C4-2B (cell line): ENCODE data around the gene TNS3.

Experiments
- ZFX ChIP-seq: fragments of 450-650 bp; IDR thresholded peaks from 2 replicates; pipeline ENCODE4 v1.6.1; 2017
- TF ChIP-seq, protein P1 (sequence below): fragments of 450-650 bp; conservative IDR thresholded peaks from 2 replicates; pipeline ENCODE4 v1.5.1; 2017; ENCODE audit warnings: mild to moderate bottlenecking

DNA sequence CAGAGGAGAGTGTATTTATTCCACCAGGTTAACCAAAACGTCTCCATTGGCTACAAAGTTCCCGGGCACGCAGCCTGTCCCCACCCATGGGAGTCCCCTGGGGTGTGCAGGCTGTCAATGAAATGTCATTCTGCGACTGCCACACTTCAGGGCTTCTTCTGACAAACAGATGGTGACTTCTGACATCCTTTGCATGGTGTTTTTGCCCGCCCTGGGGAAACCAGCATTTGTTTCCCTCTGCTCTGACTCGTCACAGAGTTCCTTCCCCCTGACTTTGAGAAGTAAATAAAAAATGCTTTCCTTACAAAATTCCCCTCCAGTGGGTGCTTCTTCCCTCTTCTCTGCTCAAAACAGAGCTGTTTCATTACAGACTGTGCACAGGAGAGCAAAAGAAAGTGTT lies 38.2 kb downstream of the TNS3 start:
- TF ChIP-seq, protein P1, sequence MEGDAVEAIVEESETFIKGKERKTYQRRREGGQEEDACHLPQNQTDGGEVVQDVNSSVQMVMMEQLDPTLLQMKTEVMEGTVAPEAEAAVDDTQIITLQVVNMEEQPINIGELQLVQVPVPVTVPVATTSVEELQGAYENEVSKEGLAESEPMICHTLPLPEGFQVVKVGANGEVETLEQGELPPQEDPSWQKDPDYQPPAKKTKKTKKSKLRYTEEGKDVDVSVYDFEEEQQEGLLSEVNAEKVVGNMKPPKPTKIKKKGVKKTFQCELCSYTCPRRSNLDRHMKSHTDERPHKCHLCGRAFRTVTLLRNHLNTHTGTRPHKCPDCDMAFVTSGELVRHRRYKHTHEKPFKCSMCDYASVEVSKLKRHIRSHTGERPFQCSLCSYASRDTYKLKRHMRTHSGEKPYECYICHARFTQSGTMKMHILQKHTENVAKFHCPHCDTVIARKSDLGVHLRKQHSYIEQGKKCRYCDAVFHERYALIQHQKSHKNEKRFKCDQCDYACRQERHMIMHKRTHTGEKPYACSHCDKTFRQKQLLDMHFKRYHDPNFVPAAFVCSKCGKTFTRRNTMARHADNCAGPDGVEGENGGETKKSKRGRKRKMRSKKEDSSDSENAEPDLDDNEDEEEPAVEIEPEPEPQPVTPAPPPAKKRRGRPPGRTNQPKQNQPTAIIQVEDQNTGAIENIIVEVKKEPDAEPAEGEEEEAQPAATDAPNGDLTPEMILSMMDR = no peak
- TF ChIP-seq ZFX = no peak
